Kidney glomerular epithelial cell (primary cell): Measurements from ENCODE around the gene PRKAR1B.

Source experiments
- DNase-seq: peaks from one replicate; lab custom pipeline; 2025; lab: John Stamatoyannopoulos, UW

The PRKAR1B gene

GRCh38 chr7:603152-603951 lies 123.7 kb downstream of the PRKAR1B start:
- no peak for DNase-seq

DNA sequence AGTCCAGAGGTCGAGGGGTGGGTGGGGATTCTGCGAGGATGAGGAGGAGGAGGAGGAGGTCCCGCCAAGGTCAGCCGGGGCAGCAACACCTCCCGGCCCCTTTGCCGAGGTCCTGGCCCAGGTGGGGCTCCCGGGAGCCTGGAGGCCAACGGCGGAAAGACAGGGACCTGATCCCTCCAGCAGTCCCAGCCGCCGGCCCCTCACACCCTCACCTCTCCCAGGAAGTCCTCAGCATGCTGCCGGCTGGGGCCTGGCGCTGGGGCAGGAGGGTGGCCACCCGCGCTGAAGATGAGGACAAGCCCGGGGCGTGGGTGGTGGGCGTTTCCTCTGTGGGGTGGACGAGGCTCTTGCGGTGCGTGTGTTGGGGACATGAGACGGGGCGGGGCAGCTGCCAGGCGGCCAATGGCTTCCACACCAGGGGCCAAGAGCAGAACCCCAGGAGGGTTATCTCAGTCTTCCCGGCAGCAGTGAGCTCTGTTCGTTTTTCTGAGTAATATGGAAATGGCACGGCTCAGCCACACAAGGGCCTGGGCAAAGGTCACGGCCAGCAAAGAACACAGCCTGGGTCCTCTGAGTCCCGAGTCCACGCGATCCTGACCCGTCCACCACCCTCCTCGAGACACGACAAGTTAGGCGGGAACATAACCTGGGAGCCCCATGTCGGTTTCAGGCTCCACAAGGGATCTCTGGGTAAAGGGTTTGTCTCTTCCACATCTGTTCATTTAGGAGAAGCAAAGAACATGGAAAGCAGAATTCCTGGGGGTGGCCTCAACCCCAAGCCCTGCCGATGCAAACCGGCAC lies 124.5 kb downstream of the PRKAR1B start:
- DNase-seq: no peak

DNA sequence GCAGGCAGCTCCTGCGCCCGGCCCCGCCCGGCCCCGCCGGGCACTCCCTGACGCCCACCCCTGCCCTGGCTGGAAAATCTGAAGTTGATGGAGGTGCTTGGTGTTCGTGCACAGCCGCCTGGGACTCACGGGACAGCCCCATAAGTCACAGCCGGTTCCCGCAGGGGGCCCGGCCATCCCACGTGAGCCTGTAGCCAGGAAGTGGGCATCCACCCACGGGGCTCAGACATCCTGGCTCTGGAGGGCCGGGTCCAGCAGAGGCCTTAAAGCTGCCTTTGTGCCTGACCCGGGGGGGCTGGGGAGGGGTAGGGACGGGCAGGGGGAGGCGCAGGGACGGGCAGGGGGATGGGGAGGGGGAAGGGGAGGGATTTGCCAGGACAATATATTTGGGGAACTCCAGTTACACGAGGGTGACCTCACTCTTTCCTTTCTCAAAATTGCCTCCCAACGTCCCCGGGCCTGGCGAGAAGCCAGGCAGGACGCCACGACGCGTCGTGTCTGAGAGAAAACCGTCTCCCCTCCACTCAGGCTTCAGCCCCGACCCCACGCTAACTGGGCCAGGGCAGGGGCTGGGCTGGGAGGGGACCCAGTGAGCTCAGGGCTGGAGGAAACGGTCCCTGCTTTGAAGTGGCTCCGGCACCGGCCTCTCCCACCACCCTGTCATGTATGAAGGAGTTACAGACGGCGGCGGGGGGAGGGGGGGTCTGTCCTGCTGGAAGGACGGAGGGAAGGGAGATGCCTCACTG lies 125.3 kb downstream of the PRKAR1B start:
- DNase-seq: no peak

DNA sequence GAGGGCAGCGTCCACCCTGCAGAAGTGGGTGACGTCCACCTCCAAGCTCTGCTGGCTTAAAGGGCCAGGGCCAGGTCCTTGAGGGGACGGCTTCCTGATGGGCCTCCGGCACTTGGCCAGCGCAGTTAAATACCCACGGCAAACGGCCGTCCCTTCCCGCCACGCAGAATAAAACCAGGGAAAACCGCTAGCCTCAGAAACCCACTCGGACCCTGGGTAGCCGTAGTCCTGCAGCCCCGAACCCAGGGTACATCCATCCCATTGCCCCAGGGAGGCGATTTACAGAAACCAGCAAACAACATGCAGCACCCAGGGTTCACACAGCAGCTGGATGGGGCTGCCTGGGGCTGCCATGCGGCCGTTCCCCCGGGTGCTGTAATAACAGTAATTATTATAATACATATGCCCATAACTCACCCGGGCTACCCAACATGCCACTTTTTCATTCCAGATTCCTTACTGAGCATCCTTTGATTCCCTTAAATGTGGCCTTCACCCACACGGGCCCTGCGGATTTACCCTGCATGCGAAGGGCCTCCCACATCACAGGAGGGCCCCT lies 126.0 kb downstream of the PRKAR1B start:
- no peak for DNase-seq

DNA sequence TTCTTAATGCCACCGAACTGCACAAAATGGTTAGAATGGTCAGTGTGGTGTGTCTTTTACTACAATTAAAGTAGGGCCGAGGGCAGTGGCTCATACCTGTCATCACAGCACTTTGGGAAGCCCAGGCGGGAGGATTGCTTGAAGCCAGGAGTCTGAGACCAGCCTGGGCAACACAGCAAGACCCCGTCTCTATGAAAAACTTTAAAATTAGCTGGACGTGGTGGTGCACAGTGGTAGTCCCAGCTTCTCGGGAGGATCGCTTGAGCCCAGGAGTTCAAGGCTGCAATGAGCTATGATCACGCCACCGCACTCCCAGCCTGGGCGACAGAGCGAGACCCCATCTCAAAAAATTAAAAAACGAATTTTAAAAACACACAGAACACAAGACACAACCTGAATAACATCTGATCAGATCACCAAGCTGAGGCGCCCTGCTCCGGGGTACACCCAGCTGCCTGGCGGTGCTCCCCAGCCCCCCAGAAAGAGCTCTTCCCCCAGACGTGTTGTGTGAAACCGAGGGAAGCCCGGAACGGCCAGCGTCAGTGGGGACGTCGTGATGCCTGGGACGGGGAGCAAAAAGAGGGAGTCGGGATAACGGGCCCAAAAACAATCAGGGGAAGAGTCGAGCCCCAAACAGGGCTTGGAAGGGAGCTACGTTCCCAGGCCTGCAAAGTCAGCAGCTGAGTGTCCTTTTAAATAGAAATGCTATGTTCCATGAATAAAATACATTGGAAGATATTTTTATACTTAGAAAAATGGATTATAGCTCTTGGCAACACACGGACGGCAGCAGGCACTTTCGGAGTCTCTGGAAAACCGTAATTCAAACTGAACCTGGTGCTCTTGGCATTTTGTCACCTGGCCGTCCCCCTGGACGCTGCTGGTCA lies 126.7 kb downstream of the PRKAR1B start:
- no peak for DNase-seq

GRCh38 chr7:598899-599298 lies 128.2 kb downstream of the PRKAR1B start:
- no peak for DNase-seq

GRCh38 chr7:597348-598178 lies 129.5 kb downstream of the PRKAR1B start:
- no peak for DNase-seq

DNA sequence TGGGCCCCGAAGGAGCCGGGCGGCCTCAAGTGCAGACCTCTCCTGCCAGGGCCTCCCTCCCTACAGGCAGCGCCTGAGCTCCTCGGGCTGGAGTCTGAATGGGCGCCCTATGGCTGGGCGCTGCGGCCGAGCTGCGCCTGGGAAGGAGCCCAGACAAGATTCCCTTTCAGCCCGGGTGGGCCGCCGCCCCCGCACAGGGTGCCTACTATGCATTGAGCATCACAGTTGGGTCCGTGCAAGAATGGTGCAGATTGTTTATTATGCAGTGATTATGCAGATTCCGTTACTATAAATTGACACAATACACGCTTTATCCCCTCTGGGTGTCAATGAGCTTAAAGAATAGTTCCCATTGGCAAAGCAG lies 130.3 kb downstream of the PRKAR1B start:
- no peak for DNase-seq

DNA sequence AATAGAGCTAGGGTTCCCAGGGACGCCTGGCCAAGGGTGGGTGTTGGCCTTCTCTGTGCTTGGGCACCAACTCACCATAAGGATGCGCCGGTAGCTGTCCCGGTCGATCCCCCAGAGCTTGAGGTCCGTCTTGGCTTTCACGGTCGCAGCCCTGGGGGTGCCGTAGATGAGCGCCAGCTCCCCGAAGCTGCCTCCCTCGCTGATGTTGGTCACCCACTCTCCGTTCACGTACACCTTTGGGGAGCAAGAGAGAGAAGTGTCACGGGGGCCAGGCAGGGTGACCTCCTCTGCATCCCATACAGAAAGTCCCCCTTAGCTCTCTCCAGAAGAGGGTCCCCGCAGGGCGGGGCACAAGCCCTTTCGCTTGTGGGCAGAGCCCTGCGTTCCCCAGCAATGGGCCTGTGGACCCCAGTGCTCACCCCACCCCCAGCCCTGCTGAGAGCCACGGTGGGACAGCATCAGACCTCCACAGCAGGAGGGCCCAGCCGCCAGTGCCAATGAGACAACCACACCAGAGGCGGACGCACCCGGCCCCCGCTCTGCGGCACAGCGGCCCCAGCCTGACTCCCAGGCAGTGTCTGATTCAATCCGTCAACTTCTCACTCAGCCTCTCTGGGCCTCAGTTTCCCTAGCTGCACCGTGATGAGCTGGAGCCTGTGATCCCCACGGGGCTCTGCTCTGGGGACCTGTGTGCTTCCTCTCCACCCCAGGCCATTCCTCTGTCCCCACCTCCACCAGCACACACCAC lies 130.8 kb downstream of the PRKAR1B start:
- no peak for DNase-seq

DNA sequence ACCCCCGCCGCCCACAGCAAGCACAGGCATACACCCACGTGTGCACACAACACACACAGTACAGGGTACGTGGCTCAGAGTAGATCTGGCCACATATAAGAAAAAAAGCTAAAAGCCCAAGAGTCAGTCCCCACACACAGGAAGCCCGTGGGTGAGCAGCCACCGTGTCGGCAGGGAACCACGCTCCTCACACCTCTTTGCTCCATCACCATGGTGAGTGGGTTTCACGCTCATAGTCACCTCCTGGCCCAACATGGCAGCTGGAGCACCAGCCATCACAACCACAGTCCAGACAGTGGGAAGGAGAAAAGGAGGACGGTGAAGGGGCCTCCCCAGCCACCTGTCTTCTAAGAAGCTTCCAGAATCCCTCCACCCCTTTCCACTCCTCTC lies 131.5 kb downstream of the PRKAR1B start:
- DNase-seq: no peak

- DNase-seq: no peak
Measured at GRCh38 chr7:594920-595620, 132.0 kb downstream of the PRKAR1B start.

- no peak for DNase-seq
Measured at GRCh38 chr7:594212-594913, 132.7 kb downstream of the PRKAR1B start.

DNA sequence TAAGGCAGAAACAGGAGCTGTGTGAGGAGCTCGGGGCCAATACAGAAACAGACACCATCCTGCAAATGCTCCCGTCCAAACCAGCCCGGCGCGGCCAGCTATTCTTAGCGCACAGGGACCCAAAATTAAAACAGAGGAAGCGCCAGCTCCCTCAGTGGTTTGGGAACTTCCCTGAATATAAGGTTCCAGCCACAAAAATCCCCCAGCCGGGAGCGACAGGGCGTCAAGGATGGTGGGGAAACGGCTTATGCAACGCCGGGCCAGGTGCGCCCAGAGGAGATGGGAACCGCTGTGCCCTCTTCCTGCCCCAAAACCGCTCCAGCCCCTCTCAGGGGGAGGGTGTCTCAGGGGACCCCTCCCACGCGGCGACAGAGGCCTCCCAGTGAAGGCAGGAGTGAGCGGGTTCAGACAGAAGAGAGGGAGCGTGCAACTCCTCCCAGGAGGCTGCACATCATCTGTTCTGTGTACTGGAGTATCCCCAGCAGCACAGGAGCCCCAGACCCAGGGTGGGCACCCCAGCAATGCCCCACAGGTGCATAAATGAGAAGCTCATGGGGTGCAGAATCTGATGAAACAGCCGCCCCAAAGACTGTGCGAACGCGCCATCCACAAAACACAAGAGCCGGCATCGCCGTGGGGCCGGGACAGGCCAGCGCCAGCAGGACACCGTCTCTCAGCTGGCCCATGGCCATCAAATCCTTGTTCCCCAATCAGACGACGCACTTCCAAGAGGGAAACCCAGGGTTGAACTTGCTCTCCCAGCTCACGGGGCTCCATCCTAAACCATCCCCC lies 133.6 kb downstream of the PRKAR1B start:
- no peak for DNase-seq

GRCh38 chr7:591856-592628 lies 135.0 kb downstream of the PRKAR1B start:
- DNase-seq: no peak

- DNase-seq: no peak
Measured at GRCh38 chr7:590731-591551, 136.1 kb downstream of the PRKAR1B start.
